Choroid plexus epithelial cell (primary cell): Measurements from ENCODE around the gene ROBO3.

Experiments used
- DNase-seq: peaks from one replicate; pipeline ENCODE4 v3.0.0-alpha.2; 2010; ENCODE audit warnings: low read depth
- H3K4me3 ChIP-seq: 2 replicates; pipeline ENCODE4 v1.5.1; 2011; ENCODE audit warnings: low read depth, mild to moderate bottlenecking, control low read depth, low read length, moderate library complexity
- CTCF ChIP-seq: conservative IDR thresholded peaks from 2 replicates; pipeline ENCODE4 v1.5.1; 2011; ENCODE audit warnings: low read depth, mild to moderate bottlenecking, control low read depth, inconsistent platforms, low read length, moderate library complexity

ROBO3 gene

GRCh38 chr11:124886978-124887666 lies 21.9 kb downstream of the ROBO3 start:
- H3K4me3 ChIP-seq: no peak overlapping the region
- TF ChIP-seq CTCF: no peak
- DNase-seq: no peak

- H3K4me3 ChIP-seq: no peak overlapping the region
- DNase-seq: no peak
- no peak for TF ChIP-seq CTCF
These were observed 22.4 kb downstream of the ROBO3 start for GRCh38 chr11:124887667-124888013.

- no peak for TF ChIP-seq CTCF
- no peak overlapping the region for H3K4me3 ChIP-seq
- no peak for DNase-seq
These were observed 24.2 kb downstream of the ROBO3 start for GRCh38 chr11:124889191-124890091.

- TF ChIP-seq CTCF: no peak
- no peak for DNase-seq
- H3K4me3 ChIP-seq: no peak overlapping the region
These were observed 24.9 kb downstream of the ROBO3 start for GRCh38 chr11:124890151-124890550.

- no peak overlapping the region for H3K4me3 ChIP-seq
- no peak for TF ChIP-seq CTCF
- DNase-seq: no peak
These were observed 25.6 kb downstream of the ROBO3 start for GRCh38 chr11:124890683-124891372.

- TF ChIP-seq CTCF: no peak
- H3K4me3 ChIP-seq: no peak overlapping the region
- DNase-seq: no peak
These were observed 26.2 kb downstream of the ROBO3 start for GRCh38 chr11:124891373-124891861.
